Measurements from ENCODE around the gene PCSK2. TPM values are rescaled to one million over a fixed set of nuclear protein-coding genes. Genes with fewer than 3 reads are reported as not detected.

Gene PCSK2
- total RNA-seq, 1 experiment from 2014 or later, result not detected

GRCh38 chr20:17295151-17295726 is 68.4 kb downstream of the PCSK2 start:
- no peak overlapping the region for H3K27ac Mint-ChIP-seq (ENCODE audit: unreplicated experiment)
- Histone ChIP-seq H3K4me1 (no peaks in the 10 kb centered on the region), H3K4me3 (ENCODE audit: low read depth, low read length) (no peak overlapping the region), H3K27me3 (replicated peaks; ENCODE audit: control insufficient read depth, insufficient read depth, low read length) (no peaks in the 10 kb centered on the region), H3K36me3 (ENCODE audit: control insufficient read depth, insufficient read depth, low read length) (no peaks in the 10 kb centered on the region), H3K9me3 (no peaks in the 10 kb centered on the region)
- no peak overlapping the region for H3K4me3 Mint-ChIP-seq (ENCODE audit: unreplicated experiment)
- no peaks in the 10 kb centered on the region for H3K9me3 Mint-ChIP-seq (ENCODE audit: unreplicated experiment)
- H3K27me3 Mint-ChIP-seq (ENCODE audit: insufficient read depth, unreplicated experiment), result peaks cover 23% of the 10 kb centered on the region
- intact Hi-C loops (cut with micrococcal nuclease; ENCODE audit: unreplicated experiment), result no loop called here
- TF ChIP-seq CTCF (IDR thresholded peaks at IDR 0.05; ENCODE audit: insufficient read depth in 1 of 2, low read depth in 1 of 2, low read length in 1 of 2, severe bottlenecking in 1 of 2, unreplicated experiment in 1 of 2), result no peak
- no peak for DNase-seq
- no TSS peak for BruUV-seq (replicated peaks)
- no peaks in the 10 kb centered on the region for H3K4me1 Mint-ChIP-seq (ENCODE audit: low read depth, unreplicated experiment)
- CTCF ChIA-PET, result no interaction called here
- H3K36me3 Mint-ChIP-seq (ENCODE audit: insufficient read depth, unreplicated experiment), result no peaks in the 10 kb centered on the region
- POLR2A ChIA-PET, result no interaction called here

DNA sequence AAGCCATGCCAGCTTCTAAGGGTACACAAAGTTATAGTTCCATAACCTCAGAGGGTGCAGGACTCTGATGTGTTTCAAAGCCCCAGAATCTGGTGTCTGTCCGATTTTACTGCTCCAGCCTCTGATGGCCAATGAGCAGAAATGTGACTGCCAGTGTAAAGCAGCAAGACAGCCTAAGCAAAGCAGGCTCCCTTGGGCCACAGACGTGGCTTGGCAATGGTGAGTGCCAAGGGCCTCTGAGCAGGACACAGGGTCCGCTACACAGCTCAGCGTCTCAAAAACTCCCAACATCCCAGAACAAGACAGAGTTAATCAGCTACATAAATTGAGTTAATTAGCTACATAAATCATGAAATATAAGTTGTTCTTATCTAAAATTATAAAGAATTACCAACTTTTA is 69.2 kb downstream of the PCSK2 start:
- BruUV-seq (replicated peaks), result no TSS peak
- no peak for TF ChIP-seq CTCF (IDR thresholded peaks at IDR 0.05; ENCODE audit: insufficient read depth in 1 of 2, low read depth in 1 of 2, low read length in 1 of 2, severe bottlenecking in 1 of 2, unreplicated experiment in 1 of 2)
- Histone ChIP-seq H3K4me1 (no peaks in the 10 kb centered on the region), H3K36me3 (ENCODE audit: control insufficient read depth, insufficient read depth, low read length) (no peaks in the 10 kb centered on the region), H3K9me3 (no peaks in the 10 kb centered on the region), H3K4me3 (ENCODE audit: low read depth, low read length) (no peak overlapping the region), H3K27me3 (replicated peaks; ENCODE audit: control insufficient read depth, insufficient read depth, low read length) (no peaks in the 10 kb centered on the region)
- POLR2A ChIA-PET, result no interaction called here
- Mint-ChIP-seq H3K27me3 (ENCODE audit: insufficient read depth, unreplicated experiment) (peaks cover 21% of the 10 kb centered on the region), H3K9me3 (ENCODE audit: unreplicated experiment) (no peaks in the 10 kb centered on the region), H3K36me3 (ENCODE audit: insufficient read depth, unreplicated experiment) (no peaks in the 10 kb centered on the region), H3K4me1 (ENCODE audit: low read depth, unreplicated experiment) (no peaks in the 10 kb centered on the region), H3K27ac (ENCODE audit: unreplicated experiment) (no peak overlapping the region), H3K4me3 (ENCODE audit: unreplicated experiment) (no peak overlapping the region)
- no peak for DNase-seq
- intact Hi-C loops (cut with micrococcal nuclease; ENCODE audit: unreplicated experiment), result no loop called here
- CTCF ChIA-PET, result no interaction called here

- H3K36me3 ChIP-seq (ENCODE audit: control insufficient read depth, insufficient read depth, low read length), result no peaks in the 10 kb centered on the region
- H3K36me3 Mint-ChIP-seq (ENCODE audit: insufficient read depth, unreplicated experiment), result no peaks in the 10 kb centered on the region
- no peak overlapping the region for H3K4me3 ChIP-seq (ENCODE audit: low read depth, low read length)
- intact Hi-C loops (cut with micrococcal nuclease; ENCODE audit: unreplicated experiment), result no loop called here
- H3K27me3 Mint-ChIP-seq (ENCODE audit: insufficient read depth, unreplicated experiment), result peaks cover 28% of the 10 kb centered on the region
- no peak for TF ChIP-seq CTCF (IDR thresholded peaks at IDR 0.05; ENCODE audit: insufficient read depth in 1 of 2, low read depth in 1 of 2, low read length in 1 of 2, severe bottlenecking in 1 of 2, unreplicated experiment in 1 of 2)
- CTCF ChIA-PET, result no interaction called here
- no peak overlapping the region for H3K27ac Mint-ChIP-seq (ENCODE audit: unreplicated experiment)
- H3K4me3 Mint-ChIP-seq (ENCODE audit: unreplicated experiment), result no peak overlapping the region
- BruUV-seq (replicated peaks), result no TSS peak
- no peak for DNase-seq
- H3K4me1 Mint-ChIP-seq (ENCODE audit: low read depth, unreplicated experiment), result no peaks in the 10 kb centered on the region
- peaks cover 9% of the 10 kb centered on the region for H3K9me3 Mint-ChIP-seq (ENCODE audit: unreplicated experiment)
- no peaks in the 10 kb centered on the region for H3K9me3 ChIP-seq
- H3K4me1 ChIP-seq, result no peaks in the 10 kb centered on the region
- POLR2A ChIA-PET, result no interaction called here
- H3K27me3 ChIP-seq (replicated peaks; ENCODE audit: control insufficient read depth, insufficient read depth, low read length), result no peaks in the 10 kb centered on the region
Measured at GRCh38 chr20:17298171-17298570, 71.3 kb downstream of the PCSK2 start.
